Fibroblast of skin of abdomen (primary cell): ENCODE measurements around the gene ZNF583.

ENCODE experiments used
- DNase-seq: peaks from one replicate; pipeline ENCODE4 v3.0.0-alpha.2; 2013

Gene ZNF583

GRCh38 chr19:56476093-56476492, 72.0 kb downstream of the ZNF583 start:
- DNase-seq, result no peak
